ENCODE results near the gene SWT1. TPM values are rescaled to one million over a fixed set of nuclear protein-coding genes. Genes with fewer than 3 reads are reported as not detected.

Gene SWT1
- total and polyA plus RNA-seq, 9 of the 15 experiments (the other 6 are each of a cell fraction or from before 2014, with no cell fraction given) = 1.5 to 3.4 (median 2.3) TPM

- peak; percentile 45 for TF ChIP-seq PRDM10 (IDR thresholded peaks at IDR 0.05; ENCODE audit: partially characterized antibody)
- 0 out of 2 replicates have a peak, but pooled peaks have one; percentile 54 for TF ChIP-seq ATF6 (CRISPR knock-in tag; IDR thresholded peaks at IDR 0.05)
- TF ChIP-seq NBN (IDR thresholded peaks at IDR 0.05; ENCODE audit: low read depth) = peak; percentile 94
- TF ChIP-seq CC2D1A (IDR thresholded peaks at IDR 0.05) = peak; percentile 99
- TF ChIP-seq CAMTA2 (CRISPR knock-in tag; conservative IDR thresholded peaks at IDR 0.05) = 0 out of 2 replicates have a peak, but pooled peaks have one; percentile 18
- peak; percentile 94; the same call in 1 of the 2 replicates for TF ChIP-seq GATAD2A (IDR thresholded peaks at IDR 0.05)
- peak; percentile 99 for TF ChIP-seq FOXM1 (IDR thresholded peaks at IDR 0.05; ENCODE audit: low read depth)
- no peak for TF ChIP-seq FOXM1 (CRISPR knock-in tag; IDR thresholded peaks at IDR 0.05; ENCODE audit: low read depth)
- peak; percentile 75 for TF ChIP-seq CREM (IDR thresholded peaks at IDR 0.05; ENCODE audit: low read depth)
- TF ChIP-seq ZNF24 (IDR thresholded peaks at IDR 0.05) = 0 out of 2 replicates have a peak, but pooled peaks have one; percentile 50
- TF ChIP-seq TOE1 (IDR thresholded peaks at IDR 0.05; ENCODE audit: borderline replicate concordance) = peak; percentile 69; the same call in 1 of the 2 replicates
- no peak for TF ChIP-seq TOE1 (CRISPR knock-in tag; IDR thresholded peaks at IDR 0.05; ENCODE audit: borderline replicate concordance, low read depth)
- TF ChIP-seq ZNF197 (CRISPR knock-in tag; IDR thresholded peaks at IDR 0.05; ENCODE audit: low read depth) = peak; percentile 56; the same call in 1 of the 2 replicates
- TF ChIP-seq TEAD4 (IDR thresholded peaks at IDR 0.05; ENCODE audit: low read length) = peak; percentile 99
- TF ChIP-seq TEAD4 (CRISPR knock-in tag; IDR thresholded peaks at IDR 0.05; ENCODE audit: borderline replicate concordance) = no peak
- TF ChIP-seq CUX1 (CRISPR knock-in tag; IDR thresholded peaks at IDR 0.05) = peak; percentile 93
- peak; percentile 97 for TF ChIP-seq MTA2 (IDR thresholded peaks at IDR 0.05; ENCODE audit: low read depth)
- TF ChIP-seq FOXK2 (conservative IDR thresholded peaks at IDR 0.05 in 1 of 2, IDR thresholded peaks at IDR 0.05 in 1 of 2; ENCODE audit: low read depth in 2 of 2) = peak; percentile 59 to 80
Observed at GRCh38 chr1:185284533-185285276, 127.7 kb downstream of the SWT1 start (continued).
